SK-N-SH (cell line): ENCODE data around the gene LINC00305. TPM values are rescaled to one million over a fixed set of nuclear protein-coding genes. Genes with fewer than 3 reads are reported as not detected.

Source experiments
- CTCF ChIA-PET: fragments of 300-600, 350-600 bp; formaldehyde crosslinking; extraction: SDS; loops from one replicate; lab custom pipeline; 2021; lab: Yijun Ruan, JAX
- POLR2A ChIA-PET: fragments of 350-600 bp; sonication (Branson Sonifier 250); formaldehyde crosslinking; extraction: SDS; loops from one replicate; lab custom pipeline; 2020; ENCODE audit warnings: antibody characterized with exemption, inconsistent platforms; lab: Yijun Ruan, JAX
- DNase-seq: peaks from one replicate; pipeline ENCODE4 v3.0.0; 2012
- H2AFZ ChIP-seq: fragments of 200-600 bp; sonication (generic); 2 replicates; pipeline ENCODE4 v1.8.1; 2016; ENCODE audit warnings: antibody characterized with exemption, mild to moderate bottlenecking, low read depth
- H3F3A ChIP-seq: fragments of 200-600 bp; sonication (generic); replicated peaks from 2 replicates; pipeline ENCODE3; 2016; ENCODE audit warnings: antibody characterized with exemption, mild to moderate bottlenecking; ENCODE audit not compliant: insufficient read depth
- H3K27ac ChIP-seq, 2 experiments: fragments of 200-500 bp in 1 of 2; fragments of 200-600 bp in 1 of 2; sonication (Bioruptor generic) in 1 of 2; sonication (generic), shearing (Covaris generic) in 1 of 2; 2 replicates each; pipeline versions ENCODE4 v1.5.1 to v1.6.1; 2014 to 2016; ENCODE audit warnings: low read depth in 2 of 2, inconsistent platforms in 1 of 2, low read length in 1 of 2, mild to moderate bottlenecking in 1 of 2, mixed read lengths in 1 of 2
- H3K27me3 ChIP-seq: fragments of 200-600 bp; sonication (generic), shearing (Covaris generic); 2 replicates; pipeline ENCODE4 v1.6.1; 2016; ENCODE audit warnings: mixed run types; ENCODE audit not compliant: insufficient read depth
- H3K36me3 ChIP-seq, 2 experiments: fragments of 200-500 bp in 1 of 2; fragments of 200-600 bp in 1 of 2; sonication (Bioruptor generic) in 1 of 2; sonication (generic) in 1 of 2; replicated peaks in 1 of 2; 2 replicates each; pipeline versions ENCODE3 to v1.5.1; 2014 to 2016; ENCODE audit warnings: low read length in 1 of 2, mild to moderate bottlenecking in 1 of 2; ENCODE audit not compliant: insufficient read depth in 2 of 2, control insufficient read depth in 1 of 2
- H3K4me1 ChIP-seq, 2 experiments: fragments of 200-500 bp in 1 of 2; fragments of 200-600 bp in 1 of 2; sonication (Bioruptor generic) in 1 of 2; sonication (generic), shearing (Covaris generic) in 1 of 2; 2 replicates each; pipeline versions ENCODE4 v1.5.1 to v1.6.1; 2014 to 2016; ENCODE audit warnings: low read depth in 1 of 2, low read length in 1 of 2, mixed run types in 1 of 2; ENCODE audit not compliant: insufficient read depth in 2 of 2, control insufficient read depth in 1 of 2
- H3K4me2 ChIP-seq: fragments of 200-600 bp; sonication (generic), shearing (Covaris generic); 2 replicates; pipeline ENCODE4 v1.6.1; 2017; ENCODE audit warnings: mixed run types
- H3K4me3 ChIP-seq, 2 experiments: fragments of 200-500 bp in 1 of 2; fragments of 200-600 bp in 1 of 2; sonication (Bioruptor generic) in 1 of 2; sonication (generic), shearing (Covaris generic) in 1 of 2; 2 replicates each; pipeline versions ENCODE4 v1.5.1 to v1.8.1; 2014 to 2016; ENCODE audit warnings: low read depth in 2 of 2, inconsistent platforms in 1 of 2, low read length in 1 of 2, mild to moderate bottlenecking in 1 of 2, mixed read lengths in 1 of 2, moderate library complexity in 1 of 2
- H3K79me2 ChIP-seq: fragments of 200-600 bp; sonication (generic); 2 replicates; pipeline ENCODE4 v1.8.1; 2017; ENCODE audit warnings: mild to moderate bottlenecking; ENCODE audit not compliant: insufficient read depth
- H3K9ac ChIP-seq: fragments of 200-600 bp; sonication (generic); 2 replicates; pipeline ENCODE4 v1.6.1; 2017; ENCODE audit warnings: mixed run types
- H3K9me2 ChIP-seq: fragments of 200-600 bp; sonication (generic); 2 replicates; pipeline ENCODE4 v1.6.1; 2017; ENCODE audit warnings: mixed run types
- H3K9me3 ChIP-seq: fragments of 200-600 bp; sonication (generic); 2 replicates; pipeline ENCODE4 v1.6.1; 2017; ENCODE audit warnings: mixed run types, mild to moderate bottlenecking, moderate library complexity
- H4K20me1 ChIP-seq: fragments of 200-600 bp; sonication (generic); 2 replicates; pipeline ENCODE4 v1.6.1; 2017; ENCODE audit warnings: mild to moderate bottlenecking, mixed run types; ENCODE audit not compliant: insufficient read depth
- GABPA ChIP-seq: IDR thresholded peaks from 2 replicates; pipeline ENCODE4 v1.4.0; 2012; ENCODE audit warnings: low read depth, mild to moderate bottlenecking
- MXI1 ChIP-seq: IDR thresholded peaks from 2 replicates; pipeline ENCODE4 v1.6.1; 2012; ENCODE audit warnings: mild to moderate bottlenecking, low read depth, low read length, improper control_type of control experiment
- NFIC ChIP-seq: IDR thresholded peaks from 2 replicates; pipeline ENCODE4 v1.4.0; 2012; ENCODE audit warnings: borderline replicate concordance
- POLR2AphosphoS5 ChIP-seq: IDR thresholded peaks from 2 replicates; pipeline ENCODE4 v1.6.1; 2012; ENCODE audit warnings: low read depth, low read length
- RXRA ChIP-seq: IDR thresholded peaks from 2 replicates; pipeline ENCODE4 v1.4.0; 2012; ENCODE audit warnings: low read depth, mild to moderate bottlenecking, borderline replicate concordance
- TEAD4 ChIP-seq: IDR thresholded peaks from 2 replicates; pipeline ENCODE4 v1.4.0; 2012; ENCODE audit warnings: mild to moderate bottlenecking, borderline replicate concordance; ENCODE audit not compliant: insufficient read depth
- WGBS: methylation state at CpG from one replicate; pipeline ENCODE4 v1.1.6; 2017; ENCODE audit warnings: low lambda C conversion rate; 5-methylcytosine and 5-hydroxymethylcytosine counted together
- polyA plus RNA-seq, 3 experiments: library from polyadenylated mRNA; depleted of rRNA; stranded (reverse); fragments of >200 nt; gene quantifications; 2 replicates each; pipeline ENCODE4 v1.2.3, GENCODE V29; 2012
- TF ChIP-seq, protein P1 (sequence below): IDR thresholded peaks from 2 replicates; pipeline ENCODE4 v1.4.0; 2012; ENCODE audit warnings: low read depth
- TF ChIP-seq, protein P2 (sequence below): fragments of 150-350 bp; IDR thresholded peaks from 2 replicates; pipeline ENCODE4 v1.6.1; 2017; ENCODE audit warnings: antibody characterized with exemption, low read length, low read depth, borderline replicate concordance
- TF ChIP-seq, protein P3 (sequence below): IDR thresholded peaks from 2 replicates; pipeline ENCODE4 v1.6.1; 2012; ENCODE audit warnings: mild to moderate bottlenecking, low read depth, low read length, moderate library complexity
- TF ChIP-seq, protein P4 (sequence below): IDR thresholded peaks from 2 replicates; pipeline ENCODE4 v1.4.0; 2012; ENCODE audit warnings: low read depth, borderline replicate concordance

Gene LINC00305
- polyA plus RNA-seq, 1 of the 3 experiments (the other 2 are of a cell fraction) = not detected

DNA sequence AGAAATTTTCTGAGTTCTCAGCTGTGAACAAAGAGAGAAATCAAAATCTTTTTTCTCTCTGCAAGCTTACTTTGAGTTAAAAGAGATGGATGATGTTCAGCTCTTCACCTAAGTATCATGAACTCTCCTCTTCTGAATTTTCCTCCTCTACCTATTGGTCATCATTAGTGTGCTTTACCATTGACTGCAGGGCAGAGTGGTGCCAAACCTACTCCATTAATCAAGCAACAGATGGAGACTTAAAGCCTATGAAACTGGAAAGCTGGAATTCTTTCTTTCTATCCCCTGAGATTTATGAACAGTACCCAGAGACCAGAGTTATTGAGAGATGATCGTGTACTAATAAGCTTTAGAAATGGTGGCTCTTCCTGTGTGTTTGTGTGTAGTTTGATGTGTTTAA is 31.3 kb upstream of the LINC00305 start:
- no peaks in the 10 kb centered on the region for H3K9me3 ChIP-seq
- H3K79me2 ChIP-seq = no peaks in the 10 kb centered on the region
- no peak overlapping the region for H2AFZ ChIP-seq
- CTCF ChIA-PET = interaction anchor here (0.8 to 1.0 kb wide), 2 partner anchors 60 to 137 kb away, joined by 3 read pairs; no protein-coding TSS in a partner anchor
- no peak overlapping the region for H3K27ac ChIP-seq
- no peak for TF ChIP-seq NFIC
- TF ChIP-seq MXI1 = no peak
- TF ChIP-seq, protein P1, sequence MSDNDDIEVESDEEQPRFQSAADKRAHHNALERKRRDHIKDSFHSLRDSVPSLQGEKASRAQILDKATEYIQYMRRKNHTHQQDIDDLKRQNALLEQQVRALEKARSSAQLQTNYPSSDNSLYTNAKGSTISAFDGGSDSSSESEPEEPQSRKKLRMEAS = no peak
- TF ChIP-seq GABPA = no peak
- no peak for TF ChIP-seq TEAD4
- TF ChIP-seq POLR2AphosphoS5 = no peak
- TF ChIP-seq, protein P2, sequence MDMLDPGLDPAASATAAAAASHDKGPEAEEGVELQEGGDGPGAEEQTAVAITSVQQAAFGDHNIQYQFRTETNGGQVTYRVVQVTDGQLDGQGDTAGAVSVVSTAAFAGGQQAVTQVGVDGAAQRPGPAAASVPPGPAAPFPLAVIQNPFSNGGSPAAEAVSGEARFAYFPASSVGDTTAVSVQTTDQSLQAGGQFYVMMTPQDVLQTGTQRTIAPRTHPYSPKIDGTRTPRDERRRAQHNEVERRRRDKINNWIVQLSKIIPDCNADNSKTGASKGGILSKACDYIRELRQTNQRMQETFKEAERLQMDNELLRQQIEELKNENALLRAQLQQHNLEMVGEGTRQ = no peak
- POLR2A ChIA-PET = no interaction called here
- H3K4me2 ChIP-seq = no peak overlapping the region
- DNase-seq = no peak
- no peaks in the 10 kb centered on the region for H4K20me1 ChIP-seq
- no peaks in the 10 kb centered on the region for H3K27me3 ChIP-seq
- WGBS = 0% methylated on average over 1 of the region's 1 CpG
- no peaks in the 10 kb centered on the region for H3K4me1 ChIP-seq
- H3K9ac ChIP-seq = no peak overlapping the region
- no peaks in the 10 kb centered on the region for H3F3A ChIP-seq
- H3K4me3 ChIP-seq = no peak overlapping the region
- H3K9me2 ChIP-seq = no peaks in the 10 kb centered on the region
- no peaks in the 10 kb centered on the region for H3K36me3 ChIP-seq

DNA sequence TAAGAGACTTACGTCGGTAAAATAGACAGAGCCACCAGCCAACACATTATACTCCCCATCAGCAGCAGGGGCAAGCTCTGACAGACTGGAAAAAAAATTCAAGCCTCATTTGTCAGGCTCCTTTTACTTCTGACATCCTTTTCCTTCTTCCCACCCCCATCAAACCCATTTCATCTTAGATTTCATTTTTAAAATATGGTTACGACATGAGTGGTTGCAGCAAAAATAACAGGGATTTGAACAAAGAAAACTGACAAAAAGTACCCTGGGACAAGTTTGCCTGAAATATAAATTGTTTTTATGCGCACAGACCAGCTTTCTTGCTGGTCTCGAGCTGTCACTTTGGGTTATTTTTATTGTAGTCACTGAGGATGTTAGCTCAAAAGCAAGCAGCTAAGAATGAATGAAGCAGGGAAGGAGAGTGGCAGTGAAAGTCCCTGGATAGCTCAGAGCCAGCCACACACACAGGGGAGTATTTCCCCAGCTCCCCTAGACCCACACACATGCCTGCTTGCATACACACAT is 30.7 kb upstream of the LINC00305 start:
- CTCF ChIA-PET = interaction anchor here (0.8 to 1.0 kb wide), 2 partner anchors 60 to 137 kb away, joined by 3 read pairs; no protein-coding TSS in a partner anchor

More for the DNA sequence above, 30.7 kb upstream of the LINC00305 start:
- Histone ChIP-seq H3K4me3 (no peak overlapping the region), H4K20me1 (no peaks in the 10 kb centered on the region), H3K4me1 (no peaks in the 10 kb centered on the region), H3K9ac (no peak overlapping the region), H3K9me2 (no peaks in the 10 kb centered on the region), H3K27me3 (no peaks in the 10 kb centered on the region), H3K9me3 (no peaks in the 10 kb centered on the region), H2AFZ (no peak overlapping the region), H3K27ac (no peak overlapping the region), H3K4me2 (no peak overlapping the region), H3F3A (no peaks in the 10 kb centered on the region), H3K79me2 (no peaks in the 10 kb centered on the region), H3K36me3 (no peaks in the 10 kb centered on the region)
- TF ChIP-seq TEAD4 (no peak), RXRA (no peak)
- TF ChIP-seq, protein P3, sequence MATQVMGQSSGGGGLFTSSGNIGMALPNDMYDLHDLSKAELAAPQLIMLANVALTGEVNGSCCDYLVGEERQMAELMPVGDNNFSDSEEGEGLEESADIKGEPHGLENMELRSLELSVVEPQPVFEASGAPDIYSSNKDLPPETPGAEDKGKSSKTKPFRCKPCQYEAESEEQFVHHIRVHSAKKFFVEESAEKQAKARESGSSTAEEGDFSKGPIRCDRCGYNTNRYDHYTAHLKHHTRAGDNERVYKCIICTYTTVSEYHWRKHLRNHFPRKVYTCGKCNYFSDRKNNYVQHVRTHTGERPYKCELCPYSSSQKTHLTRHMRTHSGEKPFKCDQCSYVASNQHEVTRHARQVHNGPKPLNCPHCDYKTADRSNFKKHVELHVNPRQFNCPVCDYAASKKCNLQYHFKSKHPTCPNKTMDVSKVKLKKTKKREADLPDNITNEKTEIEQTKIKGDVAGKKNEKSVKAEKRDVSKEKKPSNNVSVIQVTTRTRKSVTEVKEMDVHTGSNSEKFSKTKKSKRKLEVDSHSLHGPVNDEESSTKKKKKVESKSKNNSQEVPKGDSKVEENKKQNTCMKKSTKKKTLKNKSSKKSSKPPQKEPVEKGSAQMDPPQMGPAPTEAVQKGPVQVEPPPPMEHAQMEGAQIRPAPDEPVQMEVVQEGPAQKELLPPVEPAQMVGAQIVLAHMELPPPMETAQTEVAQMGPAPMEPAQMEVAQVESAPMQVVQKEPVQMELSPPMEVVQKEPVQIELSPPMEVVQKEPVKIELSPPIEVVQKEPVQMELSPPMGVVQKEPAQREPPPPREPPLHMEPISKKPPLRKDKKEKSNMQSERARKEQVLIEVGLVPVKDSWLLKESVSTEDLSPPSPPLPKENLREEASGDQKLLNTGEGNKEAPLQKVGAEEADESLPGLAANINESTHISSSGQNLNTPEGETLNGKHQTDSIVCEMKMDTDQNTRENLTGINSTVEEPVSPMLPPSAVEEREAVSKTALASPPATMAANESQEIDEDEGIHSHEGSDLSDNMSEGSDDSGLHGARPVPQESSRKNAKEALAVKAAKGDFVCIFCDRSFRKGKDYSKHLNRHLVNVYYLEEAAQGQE = no peak
- TF ChIP-seq, protein P4, sequence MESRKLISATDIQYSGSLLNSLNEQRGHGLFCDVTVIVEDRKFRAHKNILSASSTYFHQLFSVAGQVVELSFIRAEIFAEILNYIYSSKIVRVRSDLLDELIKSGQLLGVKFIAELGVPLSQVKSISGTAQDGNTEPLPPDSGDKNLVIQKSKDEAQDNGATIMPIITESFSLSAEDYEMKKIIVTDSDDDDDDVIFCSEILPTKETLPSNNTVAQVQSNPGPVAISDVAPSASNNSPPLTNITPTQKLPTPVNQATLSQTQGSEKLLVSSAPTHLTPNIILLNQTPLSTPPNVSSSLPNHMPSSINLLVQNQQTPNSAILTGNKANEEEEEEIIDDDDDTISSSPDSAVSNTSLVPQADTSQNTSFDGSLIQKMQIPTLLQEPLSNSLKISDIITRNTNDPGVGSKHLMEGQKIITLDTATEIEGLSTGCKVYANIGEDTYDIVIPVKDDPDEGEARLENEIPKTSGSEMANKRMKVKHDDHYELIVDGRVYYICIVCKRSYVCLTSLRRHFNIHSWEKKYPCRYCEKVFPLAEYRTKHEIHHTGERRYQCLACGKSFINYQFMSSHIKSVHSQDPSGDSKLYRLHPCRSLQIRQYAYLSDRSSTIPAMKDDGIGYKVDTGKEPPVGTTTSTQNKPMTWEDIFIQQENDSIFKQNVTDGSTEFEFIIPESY = no peak
- POLR2A ChIA-PET = no interaction called here
- 46% methylated on average over 5 of the region's 5 CpGs for WGBS
- no peak for DNase-seq
